Measurements from ENCODE around the gene CFAP74. TPM values are rescaled to one million over a fixed set of nuclear protein-coding genes. Genes with fewer than 3 reads are reported as not detected.

The CFAP74 gene
- total and polyA plus RNA-seq, 12 donors = 0.03 TPM; not detected in 11

DNA sequence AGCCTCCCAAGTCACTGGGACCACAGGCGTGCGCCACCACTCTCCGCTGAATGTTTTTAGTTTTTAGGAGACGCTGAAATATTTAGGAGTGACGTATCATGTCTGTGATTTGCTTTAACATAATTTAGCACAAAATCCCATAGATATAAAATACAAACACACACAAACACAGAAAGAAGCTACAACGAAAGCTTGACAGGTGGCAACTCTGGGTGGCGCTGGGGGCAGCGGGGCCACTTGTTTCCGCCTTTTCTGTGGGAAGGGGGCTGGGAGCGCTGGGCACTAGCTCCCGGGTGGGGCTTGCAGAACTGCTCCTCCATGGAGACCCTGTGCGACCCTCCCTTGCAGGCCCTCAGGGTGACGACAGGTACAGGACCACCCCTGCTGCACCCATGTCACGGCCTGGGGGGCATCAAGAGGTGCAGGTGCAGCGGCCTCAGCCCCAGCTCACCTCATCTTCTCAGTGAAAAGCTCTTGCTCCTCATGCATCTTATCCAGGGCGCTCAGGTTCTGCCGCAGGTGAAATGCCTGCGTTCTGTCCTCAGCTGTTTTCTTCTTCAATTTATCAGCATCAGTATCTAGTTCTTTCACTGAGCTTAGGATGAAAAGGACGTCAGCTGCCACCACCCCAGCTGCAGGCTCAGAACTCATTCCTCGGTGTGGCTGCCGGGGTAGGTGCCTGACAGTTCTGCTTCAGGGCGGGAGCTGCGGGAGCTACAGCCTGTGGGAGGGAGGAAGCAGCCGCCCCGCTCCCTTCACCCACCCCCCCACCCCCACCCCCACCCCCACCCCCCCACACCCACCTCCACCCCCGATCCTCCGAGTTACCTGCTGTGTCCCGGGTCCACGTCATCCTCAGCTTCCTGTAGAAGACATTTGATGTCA, 15.3 kb downstream of the CFAP74 start:
- DNase-seq = no peak
- no peak overlapping the region for H3K4me3 ChIP-seq
- TF ChIP-seq CTCF (IDR thresholded peaks at IDR 0.05) = no peak
- H3K27me3 ChIP-seq = peaks cover 0 to 36% (median 23%) of the 10 kb centered on the region in 7 donors
- H3K9me3 ChIP-seq = no peaks in the 10 kb centered on the region
- H3K36me3 ChIP-seq = no peaks in the 10 kb centered on the region
- intact Hi-C loops (cut with DNase I) = no loop called here
- peaks cover 0 to 25% (median 12%) of the 10 kb centered on the region in 9 donors for H3K4me1 ChIP-seq
- no peak overlapping the region for H3K27ac ChIP-seq
- WGBS, 2 donors = 60 to 62% methylated on average over 28 to 29 of the region's 29 CpGs
- ATAC-seq = no peak

DNA sequence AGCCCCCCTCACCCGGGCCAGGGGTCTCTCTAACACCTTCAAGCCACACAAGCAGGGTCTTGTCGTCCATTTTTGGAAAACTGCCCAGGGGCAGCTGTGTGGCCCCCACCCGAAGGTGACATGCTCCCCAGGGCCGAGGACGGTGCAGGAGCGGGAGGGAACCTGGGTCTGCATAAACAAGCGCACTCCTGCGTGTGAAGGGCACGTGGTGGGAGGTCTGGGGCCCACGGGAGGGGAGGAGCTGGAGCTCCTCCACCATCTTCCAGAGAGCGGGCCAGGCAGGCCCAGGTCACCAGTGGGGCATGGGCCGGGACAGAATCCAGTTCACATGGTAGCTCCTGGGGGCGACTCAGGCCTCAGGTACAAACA, 16.5 kb downstream of the CFAP74 start:
- H3K27me3 ChIP-seq = peaks cover 0 to 36% (median 23%) of the 10 kb centered on the region in 7 donors
- intact Hi-C loops (cut with DNase I) = no loop called here
- H3K27ac ChIP-seq = no peak overlapping the region
- no peaks in the 10 kb centered on the region for H3K36me3 ChIP-seq
- DNase-seq = no peak
- H3K4me3 ChIP-seq = no peak overlapping the region
- H3K9me3 ChIP-seq = no peaks in the 10 kb centered on the region
- ATAC-seq = no peak
- peaks cover 0 to 25% (median 12%) of the 10 kb centered on the region in 9 donors for H3K4me1 ChIP-seq
- TF ChIP-seq CTCF (IDR thresholded peaks at IDR 0.05) = no peak
- 83 to 90% methylated on average over 13 of the region's 13 CpGs for WGBS, 2 donors

DNA sequence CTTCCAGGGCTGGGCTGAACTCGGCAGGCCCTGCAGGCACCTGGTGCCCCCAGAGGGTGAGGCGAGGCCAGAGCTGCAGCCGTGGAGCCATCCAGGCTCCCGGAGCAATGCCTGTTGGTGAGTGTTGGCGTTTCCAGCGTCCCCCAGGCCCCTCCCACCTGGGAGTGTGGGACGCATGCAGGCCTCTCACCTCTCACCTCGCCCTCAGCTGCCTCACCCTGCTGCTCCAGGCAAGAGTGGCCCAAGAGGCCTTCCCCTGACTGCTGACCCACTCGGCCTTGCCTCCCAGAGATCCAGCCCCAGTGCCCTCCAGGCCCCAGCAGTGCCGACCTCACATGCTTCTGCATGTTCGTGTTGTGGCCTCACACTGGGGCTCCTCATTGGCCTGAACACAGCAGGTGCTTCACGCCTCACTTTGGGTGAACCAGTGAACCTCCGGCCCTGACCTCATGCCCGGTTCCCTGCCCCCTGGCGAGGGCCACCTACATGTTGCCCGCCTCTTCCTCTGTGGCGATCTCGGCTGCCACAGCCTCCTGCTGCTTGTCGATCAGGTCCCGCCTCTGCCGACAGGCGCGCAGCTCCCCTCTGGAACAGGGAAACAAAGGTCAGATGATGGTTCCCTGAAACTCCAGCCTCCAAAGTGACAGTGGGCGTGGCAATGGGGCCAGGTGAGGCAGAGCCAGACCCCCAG, 17.0 kb downstream of the CFAP74 start:
- DNase-seq (no peak), ATAC-seq (no peak)
- Histone ChIP-seq H3K9me3 (no peaks in the 10 kb centered on the region), H3K27me3 (peaks cover 0 to 36% (median 23%) of the 10 kb centered on the region in 7 donors), H3K27ac (no peak overlapping the region), H3K4me3 (no peak overlapping the region), H3K4me1 (peaks cover 0 to 24% (median 12%) of the 10 kb centered on the region in 9 donors), H3K36me3 (no peaks in the 10 kb centered on the region)
- TF ChIP-seq CTCF (IDR thresholded peaks at IDR 0.05) = no peak
- WGBS, 2 donors = 77 to 87% methylated on average over 24 of the region's 24 CpGs
- intact Hi-C loops (cut with DNase I) = no loop called here

DNA sequence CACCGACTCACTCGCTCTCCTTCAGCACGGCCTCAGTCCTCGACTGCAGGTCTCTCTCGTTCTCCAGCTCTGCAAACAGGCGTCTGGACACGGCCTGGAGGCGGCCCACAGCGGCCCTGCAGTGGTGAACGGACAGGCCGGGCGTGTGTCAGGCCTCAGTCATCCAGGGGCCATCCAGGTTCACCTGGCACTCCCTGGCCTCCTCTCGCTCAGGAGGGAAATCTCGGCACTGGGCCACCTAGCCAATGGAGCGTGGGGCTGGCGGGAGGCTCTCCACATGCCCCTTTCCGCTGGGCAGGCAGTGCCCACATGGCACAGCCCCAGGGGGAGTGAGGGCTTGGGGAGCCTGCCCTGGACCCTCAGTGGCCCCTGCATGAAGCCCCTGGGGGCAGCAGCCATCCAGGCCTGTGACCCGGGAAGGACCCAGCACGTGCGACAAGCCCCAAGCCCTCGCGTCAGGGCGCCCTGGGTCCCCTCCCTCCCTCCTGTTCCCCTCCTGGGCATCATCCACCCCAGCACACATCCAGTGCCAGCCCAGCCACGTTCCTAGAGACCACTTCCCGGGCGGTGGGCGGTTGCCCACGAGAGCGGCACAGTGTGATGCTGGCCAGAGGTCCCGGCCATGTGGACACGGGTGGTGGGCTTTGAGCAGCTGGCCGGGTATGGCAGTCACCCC, 18.1 kb downstream of the CFAP74 start:
- H3K27ac ChIP-seq = no peak overlapping the region
- DNase-seq = no peak
- intact Hi-C loops (cut with DNase I) = no loop called here
- WGBS, 2 donors = 84 to 89% methylated on average over 32 of the region's 32 CpGs
- peaks cover 0 to 36% (median 23%) of the 10 kb centered on the region in 7 donors for H3K27me3 ChIP-seq
- ATAC-seq = peak in 1 of 8 donors; percentile 27
- no peaks in the 10 kb centered on the region for H3K9me3 ChIP-seq
- H3K4me1 ChIP-seq = peaks cover 0 to 14% (median 8%) of the 10 kb centered on the region in 9 donors
- no peak overlapping the region for H3K4me3 ChIP-seq
- no peak for TF ChIP-seq CTCF (IDR thresholded peaks at IDR 0.05)
- no peaks in the 10 kb centered on the region for H3K36me3 ChIP-seq
